Posterior vena cava (tissue), 2 donors: ENCODE data around the gene PLCH2. TPM values are rescaled to one million over a fixed set of nuclear protein-coding genes. Genes with fewer than 3 reads are reported as not detected.
A peak's percentile ranks its signal among the peaks of the same experiment; 100 is the strongest.

ENCODE experiments used
- DNase-seq: peaks from one replicate; pipeline ENCODE4 v3.0.0-alpha.2; 2020; ENCODE audit warnings: low spot score
- intact Hi-C, 2 donors: fragments of 100-400 bp; cut with DNase I; formaldehyde crosslinking; loops; one replicate each; pipeline versions ENCODE4 v1.14.1 to v1.14.2; 2022 to 2023
- total RNA-seq, 2 donors: library from RNA; stranded (reverse); fragmentation: NEBNext Ultra II Directional; extraction: Animal tissue kit (Norgen Biotek cat#: 25700); gene quantifications; one replicate each; pipeline ENCODE4 v1.2.1, GENCODE V29; 2021
- donor health status: DM: yes; HTN: yes; CAD: no.
- donor health status: DM: yes; HTN: yes; CAD: no.

Gene PLCH2
- total RNA-seq, 2 donors from 2014 or later = 0.33 to 1.0 TPM

DNA sequence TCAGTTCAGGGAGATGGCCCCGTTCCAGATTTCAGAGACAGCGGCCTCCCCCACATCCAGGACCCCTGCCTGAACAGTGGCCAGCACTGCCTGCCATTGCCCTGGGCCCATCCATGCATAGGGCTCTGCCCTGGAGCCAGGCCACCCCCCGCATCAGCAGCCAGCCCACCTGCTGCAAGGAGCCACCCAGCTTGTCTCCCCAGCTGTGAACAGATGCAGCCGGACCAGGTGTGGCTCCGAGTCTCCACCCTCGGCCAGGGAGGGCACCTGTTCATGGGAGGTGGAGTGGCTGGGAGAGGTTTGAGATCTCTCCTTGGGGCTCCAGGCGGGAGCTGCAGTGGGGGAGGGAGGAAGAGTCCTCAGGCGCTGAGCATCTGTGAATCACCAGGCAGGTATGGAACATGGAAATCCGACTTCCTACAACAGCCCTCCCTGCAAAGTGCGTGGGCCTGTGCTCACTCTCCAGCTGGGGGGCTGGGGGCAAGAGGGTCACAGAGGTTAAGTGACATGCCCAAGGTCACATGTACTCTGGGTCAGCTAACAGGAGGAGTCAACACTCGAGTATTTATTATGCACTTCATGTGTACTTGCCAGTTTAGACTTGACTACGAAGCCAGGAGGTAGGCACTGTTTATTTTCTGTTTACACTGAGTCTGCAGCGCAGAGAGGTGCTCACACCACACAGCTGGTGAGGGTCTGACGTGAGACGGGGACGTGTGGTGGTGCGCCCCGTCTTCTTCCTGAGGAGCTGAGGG, 58.8 kb downstream of the PLCH2 start:
- intact Hi-C loops = no loop called here
- no peak for DNase-seq

DNA sequence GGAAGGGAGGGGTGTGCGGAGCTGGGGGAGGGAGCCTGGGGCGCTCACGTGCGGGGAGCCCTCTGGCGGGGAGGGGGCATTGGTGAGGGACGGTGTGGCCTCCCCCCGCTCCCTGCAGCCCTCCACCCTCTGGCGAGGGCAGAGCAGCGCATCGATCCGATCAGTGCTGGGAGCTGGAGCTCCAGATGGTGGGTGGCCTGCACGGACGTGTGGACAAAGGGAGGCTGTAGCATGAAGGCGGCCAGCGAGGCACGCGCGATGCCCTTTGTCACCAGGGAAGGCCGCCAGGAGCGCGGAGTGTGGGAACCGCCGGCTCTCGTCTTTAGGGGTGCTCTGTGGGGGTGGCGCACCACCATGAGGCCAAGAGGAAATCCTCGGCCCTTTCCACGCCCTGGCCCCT, 59.4 kb downstream of the PLCH2 start:
- no peak for DNase-seq
- intact Hi-C loops = no loop called here

DNA sequence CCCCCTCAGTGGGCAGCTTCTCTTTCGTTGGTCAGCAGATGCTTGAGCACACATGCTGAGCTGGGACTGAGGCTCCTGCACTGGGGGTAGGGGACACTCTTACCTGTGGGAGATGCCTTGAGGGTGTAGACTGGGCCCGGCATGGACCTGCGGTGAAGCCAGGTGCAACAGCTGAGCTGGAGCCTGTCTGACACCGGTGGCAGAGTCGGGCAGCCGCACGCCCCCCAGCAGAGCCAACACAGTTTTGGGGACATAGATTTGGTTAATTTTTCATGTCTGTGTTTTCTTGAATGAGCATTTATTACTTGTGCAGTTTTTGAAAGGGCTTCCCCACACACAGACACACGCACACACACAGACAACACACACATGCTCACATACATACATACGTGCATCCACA, 59.9 kb downstream of the PLCH2 start:
- intact Hi-C loops = no loop called here
- DNase-seq = no peak

DNA sequence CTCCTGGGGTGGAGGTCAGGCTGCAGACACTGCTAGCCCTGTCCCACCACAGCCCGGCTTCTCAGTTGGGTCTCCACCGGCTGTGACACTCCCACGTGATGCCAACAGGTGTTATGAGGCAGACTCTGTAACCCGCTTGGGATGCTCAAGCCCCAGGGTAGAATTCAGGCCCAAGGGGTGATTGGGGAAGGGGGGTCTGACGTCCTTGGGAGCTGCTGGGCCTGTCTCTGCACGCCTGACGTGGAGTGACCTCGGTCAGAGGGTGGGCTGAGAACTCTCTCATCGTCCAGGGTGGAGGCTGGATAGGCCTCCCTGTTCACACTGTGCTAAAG, 61.7 kb downstream of the PLCH2 start:
- no peak for DNase-seq
- intact Hi-C loops = no loop called here

DNA sequence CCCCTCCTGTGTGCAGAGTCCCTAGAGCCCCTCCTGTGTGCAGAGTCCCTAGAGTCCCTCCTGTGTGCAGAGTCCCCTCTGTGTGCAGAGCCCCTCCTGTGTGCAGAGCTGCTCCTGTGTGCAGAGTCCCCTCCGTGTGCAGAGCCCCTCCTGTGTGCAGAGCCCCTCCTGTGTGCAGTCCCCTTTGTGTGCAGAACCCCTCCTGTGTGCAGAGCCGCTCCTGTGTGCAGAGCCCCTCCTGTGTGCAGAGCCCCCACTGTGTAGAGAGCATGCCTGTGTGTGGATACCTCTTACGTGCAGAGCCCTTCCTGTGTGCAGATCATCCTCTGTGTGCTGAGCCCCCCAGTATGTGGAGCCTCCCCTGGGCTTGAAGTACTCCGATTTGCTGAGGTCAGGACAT, 62.3 kb downstream of the PLCH2 start:
- no peak for DNase-seq
- intact Hi-C loops = no loop called here

DNA sequence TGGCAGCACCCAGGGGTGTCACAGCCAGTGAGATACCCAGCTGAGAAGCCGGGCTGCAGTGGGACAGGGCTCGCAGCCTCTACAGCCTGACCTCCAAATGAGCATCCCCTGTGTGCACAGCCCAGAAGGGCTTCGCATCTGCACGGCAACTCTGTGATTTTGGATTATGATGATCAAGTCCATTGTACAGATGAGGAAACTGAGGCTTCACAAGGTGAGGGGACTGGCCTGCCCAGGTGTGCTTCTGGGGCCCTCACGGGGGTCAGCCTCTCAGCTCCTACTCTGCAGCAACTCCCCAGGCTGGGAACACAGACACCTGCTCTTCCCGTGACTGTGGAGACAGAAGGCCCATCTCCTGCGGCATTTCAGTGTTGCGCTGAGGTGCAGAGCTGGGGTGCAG, 62.8 kb downstream of the PLCH2 start:
- intact Hi-C loops = no loop called here
- no peak for DNase-seq

DNA sequence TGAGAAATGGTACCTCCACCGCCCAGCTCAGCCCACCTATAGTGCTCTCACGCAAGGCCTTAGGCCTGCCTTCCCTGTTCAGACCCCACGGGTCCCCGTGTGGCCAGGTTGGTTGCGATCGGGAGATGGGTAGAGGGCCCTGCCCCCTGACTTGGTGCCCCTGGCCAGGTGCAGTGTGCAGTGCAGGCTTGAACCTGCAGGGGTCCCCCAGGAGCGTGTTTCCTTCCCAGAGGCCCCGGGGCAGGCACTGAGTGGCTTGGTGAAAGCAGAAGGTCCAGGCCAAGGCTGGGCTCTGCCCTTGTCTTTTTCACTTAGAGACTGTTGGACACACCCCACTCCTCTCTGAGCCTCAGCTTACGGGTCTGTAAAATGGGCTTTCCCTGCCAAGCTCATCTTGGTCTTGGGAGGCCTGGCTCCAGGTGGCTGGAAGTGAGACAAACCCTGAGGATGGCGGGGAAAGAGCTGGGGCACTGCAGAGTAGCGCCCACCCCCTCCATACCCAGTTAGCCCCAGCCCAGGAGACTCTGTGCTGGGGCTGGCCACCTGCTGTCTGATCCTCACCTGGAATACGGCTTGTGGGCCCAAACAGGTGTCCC, 63.3 kb downstream of the PLCH2 start:
- no peak for DNase-seq
- intact Hi-C loops = no loop called here

DNA sequence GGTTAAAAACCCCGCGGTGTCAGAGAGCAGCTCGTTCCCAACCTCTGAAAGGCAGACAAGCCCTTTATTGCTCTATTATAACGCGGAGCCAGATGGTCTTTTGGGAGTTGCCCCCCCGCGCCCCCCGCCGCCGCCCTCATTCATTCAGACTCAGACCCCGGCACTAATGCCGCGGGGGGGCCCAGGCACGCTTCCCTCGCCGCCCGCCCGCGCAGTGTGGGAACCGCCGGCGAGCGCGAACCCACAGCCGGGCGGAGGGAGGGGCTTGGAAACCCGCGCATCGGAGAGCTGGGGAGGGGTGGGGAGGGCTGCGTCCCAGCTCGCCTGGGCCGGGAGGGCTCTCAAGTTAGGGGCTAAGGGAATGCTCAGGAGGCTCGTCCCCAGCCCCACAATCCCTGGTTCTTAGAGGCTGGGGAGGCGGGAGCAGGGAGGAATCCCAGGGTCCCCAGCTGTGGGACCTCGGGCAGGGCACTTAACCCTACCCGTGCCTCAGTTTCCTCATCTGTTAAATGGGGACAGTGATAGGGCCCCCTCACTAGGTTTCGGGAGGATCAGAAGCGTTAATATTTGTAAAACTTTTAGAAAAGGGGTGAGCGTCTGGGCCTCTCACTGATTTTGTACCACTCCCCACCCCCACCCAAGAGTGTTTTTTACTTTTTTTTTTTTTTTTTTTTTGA, 64.9 kb downstream of the PLCH2 start:
- no peak for DNase-seq
- intact Hi-C loops = no loop called here

DNA sequence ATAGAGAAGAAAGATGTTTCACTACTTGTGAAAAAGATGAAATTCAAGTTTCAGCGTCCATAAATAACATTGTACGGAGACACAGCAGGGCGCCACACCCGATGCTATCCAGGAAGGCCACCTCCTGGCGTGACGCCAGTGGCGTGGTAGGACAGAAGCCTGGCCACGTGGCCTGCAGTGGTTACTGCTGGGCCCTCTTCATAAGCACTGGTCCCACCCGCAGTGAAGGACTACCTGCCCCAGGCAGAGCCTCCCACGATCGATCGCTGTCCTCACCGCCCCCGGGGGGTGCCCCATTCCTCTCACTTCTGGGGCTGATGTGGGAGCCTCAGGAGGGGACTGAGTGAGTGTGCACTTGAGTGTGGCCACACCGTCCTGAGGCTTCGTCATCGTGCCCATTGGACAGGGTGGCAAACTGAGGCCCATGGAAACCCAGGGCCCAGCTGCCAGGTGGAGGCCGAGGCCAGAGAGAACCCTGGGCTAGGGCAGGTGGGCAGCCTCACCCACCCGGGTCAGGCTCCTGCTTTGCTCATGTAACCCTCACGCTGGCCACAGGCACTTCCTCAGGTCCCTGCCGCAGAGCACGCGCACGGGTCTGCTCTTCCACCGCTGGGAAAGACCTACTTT, 65.6 kb downstream of the PLCH2 start:
- intact Hi-C loops = no loop called here
- no peak for DNase-seq

DNA sequence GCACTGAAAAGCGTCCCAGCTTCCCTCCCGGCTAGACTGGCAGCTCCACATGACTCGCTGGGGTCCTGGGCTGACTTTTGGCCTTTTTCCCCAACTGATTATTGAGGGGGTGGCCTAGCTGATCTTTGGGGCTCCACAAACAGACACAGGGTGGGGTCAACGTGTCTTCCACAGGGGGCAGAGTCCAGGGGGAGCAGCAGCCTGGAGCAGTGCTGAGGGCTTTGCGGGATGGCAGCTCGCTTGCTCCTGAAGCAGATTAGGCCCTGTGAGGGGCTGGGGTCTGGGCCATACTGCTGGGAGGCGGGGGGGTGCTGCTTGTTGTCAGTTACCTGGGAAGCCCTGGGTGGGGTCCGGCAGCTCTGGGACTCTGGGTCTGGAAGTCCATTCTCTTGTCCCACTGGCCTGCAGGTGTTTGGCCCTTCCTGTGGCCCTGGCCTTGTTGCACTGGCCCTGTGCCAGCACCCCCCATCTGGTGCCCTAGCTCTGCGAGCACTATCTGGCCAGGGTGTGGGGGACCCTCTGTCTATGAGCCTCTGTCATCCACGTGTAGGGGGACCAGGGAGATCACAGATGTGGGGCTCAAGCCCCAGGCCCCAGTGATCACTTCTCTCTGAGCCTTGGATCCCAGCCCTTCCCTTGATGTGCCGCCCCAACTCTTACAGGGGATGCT, 66.3 kb downstream of the PLCH2 start:
- intact Hi-C loops = no loop called here
- no peak for DNase-seq

DNA sequence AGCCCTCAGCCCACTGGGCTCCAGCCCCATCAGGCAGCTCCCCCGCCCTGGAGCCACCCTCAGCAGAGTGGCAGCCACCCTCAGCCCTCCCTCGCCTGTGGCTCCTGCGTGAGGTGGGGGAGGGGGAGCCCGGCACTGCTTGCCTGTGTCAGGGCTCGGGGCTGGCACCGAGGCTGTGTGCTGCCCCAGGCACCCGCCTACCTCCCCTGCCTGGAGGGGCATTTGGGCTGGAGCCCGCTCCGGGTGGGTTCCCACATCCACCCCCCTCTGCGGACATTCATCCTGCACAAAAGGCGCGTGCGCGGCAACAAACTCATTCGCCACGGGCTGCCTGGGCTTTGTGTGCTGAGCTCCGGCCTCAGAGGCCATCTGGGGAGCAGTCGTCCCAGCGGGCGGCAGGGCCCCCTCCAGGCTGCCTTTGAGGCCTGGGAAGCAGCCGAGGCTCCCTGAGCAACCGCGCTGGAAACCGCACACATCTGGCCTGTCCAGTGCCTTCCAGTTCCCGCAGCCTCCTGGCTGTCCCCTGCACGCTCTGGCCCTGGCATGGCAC, 67.5 kb downstream of the PLCH2 start:
- no peak for DNase-seq
- intact Hi-C loops = no loop called here

DNA sequence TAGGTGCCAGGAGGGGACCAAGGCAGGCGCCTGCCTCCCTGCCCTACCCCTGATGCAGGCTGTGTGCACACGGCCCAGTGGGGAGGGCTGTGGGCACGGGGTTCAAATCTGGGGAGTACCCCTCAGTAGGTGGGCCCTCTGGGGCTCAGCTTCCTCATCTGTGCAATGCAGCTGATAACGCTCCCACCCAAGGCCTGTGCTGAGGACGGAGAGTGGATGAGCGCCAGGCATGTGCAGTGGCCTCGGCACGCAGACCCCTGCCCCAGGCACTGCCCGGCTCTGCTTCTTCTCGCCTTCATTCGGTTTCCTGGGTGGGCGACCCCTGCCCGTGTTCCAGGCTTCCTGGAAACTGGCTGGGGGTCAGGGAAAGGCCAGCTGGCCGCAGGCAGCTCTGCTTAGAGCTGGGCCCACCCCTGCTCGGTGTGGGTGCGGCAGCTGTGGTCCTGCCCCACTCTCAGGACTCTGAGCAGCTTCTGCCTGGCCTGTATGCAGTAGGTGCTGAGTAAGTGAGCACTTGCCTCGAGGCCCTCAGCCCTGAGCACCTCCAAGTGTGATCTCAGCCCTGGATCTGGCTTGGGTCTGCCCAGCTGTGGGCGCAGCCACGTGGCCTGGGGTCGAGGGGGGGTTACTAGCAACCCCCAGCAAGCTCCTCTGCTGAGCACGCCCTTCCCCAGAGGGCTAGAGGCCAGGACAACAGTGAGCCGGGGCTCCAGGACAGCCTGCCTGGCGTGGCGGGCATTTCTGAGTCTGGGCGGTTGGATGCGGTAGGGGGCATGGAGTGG, 68.2 kb downstream of the PLCH2 start:
- intact Hi-C loops = no loop called here

DNA sequence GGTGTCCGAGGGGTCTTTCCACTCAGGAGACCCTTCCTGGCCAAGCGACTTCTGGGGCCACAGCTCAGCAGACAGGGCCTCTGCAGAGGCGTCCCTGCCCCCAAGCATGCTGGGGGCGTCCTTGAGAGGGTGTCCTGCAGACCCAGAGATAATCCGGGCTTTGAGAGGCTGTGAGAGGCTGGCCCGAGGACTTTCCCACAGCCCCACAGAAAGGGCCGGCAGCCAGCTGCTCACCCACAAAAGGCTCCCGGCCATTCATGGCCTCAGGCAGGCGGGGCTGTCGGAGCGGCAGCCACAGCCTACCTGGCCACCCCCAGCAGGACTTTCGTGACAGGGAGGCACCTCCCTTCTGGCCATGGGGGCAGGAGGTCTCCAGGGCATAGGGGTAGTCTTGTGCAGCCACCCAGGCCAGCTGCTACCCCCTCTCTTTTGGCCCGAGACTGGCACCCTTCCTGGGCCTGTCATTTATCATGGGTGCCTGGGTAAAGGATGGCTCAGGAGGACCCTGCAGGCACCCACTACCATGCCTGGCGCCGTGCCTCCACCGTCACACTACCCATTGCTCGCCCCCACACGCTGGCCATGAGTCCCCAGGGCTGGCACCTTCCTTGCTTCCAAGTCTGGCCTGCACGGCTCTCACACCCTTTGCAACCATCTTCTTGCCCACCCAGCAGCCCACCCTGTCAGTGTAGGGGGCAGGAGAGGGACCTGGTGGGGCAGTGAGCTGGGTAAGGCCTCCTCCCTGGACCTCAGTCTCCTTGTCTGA, 69.0 kb downstream of the PLCH2 start:
- DNase-seq = no peak
- intact Hi-C loops = loop anchor here in 1 of 2 donors (1.0 to 5.0 kb wide), 2 partner anchors 84 to 128 kb away; no protein-coding TSS in a partner anchor

More for the DNA sequence above, 68.2 kb downstream of the PLCH2 start:
- no peak for DNase-seq

DNA sequence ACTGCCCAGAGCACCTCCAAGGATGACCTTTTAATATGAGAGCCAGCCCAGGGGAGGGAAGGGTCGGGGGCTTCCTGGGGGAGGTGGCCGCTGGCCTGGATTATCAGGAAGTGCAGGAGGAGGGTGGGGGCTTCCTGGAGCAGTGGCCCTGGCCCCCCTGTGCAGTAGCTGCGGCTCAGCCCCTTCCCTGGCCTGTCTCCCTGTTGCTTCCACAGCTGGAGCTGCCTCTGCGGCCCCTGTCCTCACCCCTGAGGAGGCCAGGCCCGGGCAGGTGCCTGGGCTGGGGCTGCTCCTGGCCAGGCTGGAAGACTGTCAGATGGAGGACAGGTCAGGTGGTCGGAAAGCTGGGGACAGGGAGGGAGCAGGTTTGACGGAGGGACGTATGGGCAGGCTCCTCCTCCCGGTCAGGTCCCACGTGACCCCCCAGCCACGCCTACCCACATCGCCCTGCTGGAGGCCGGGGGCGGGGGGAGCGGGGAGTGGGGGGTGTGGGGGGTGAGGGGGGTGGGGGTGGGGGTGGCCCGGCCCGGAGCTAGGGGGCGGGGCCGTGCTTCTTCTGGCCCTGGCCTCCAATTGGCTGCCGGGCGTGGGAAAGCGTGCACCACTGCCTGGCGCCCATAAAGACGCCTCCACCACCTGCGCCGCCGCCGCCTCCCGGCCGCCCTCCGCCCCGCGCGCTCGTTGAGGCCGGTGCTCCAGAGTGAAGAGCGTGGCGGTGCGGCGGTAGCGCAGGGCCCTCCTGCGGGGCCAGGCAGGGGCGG, 69.8 kb downstream of the PLCH2 start:
- intact Hi-C loops = loop anchor here in 1 of 2 donors (1.0 to 5.0 kb wide), 2 partner anchors 85 to 129 kb away; no protein-coding TSS in a partner anchor
- peak; percentile 96 for DNase-seq

DNA sequence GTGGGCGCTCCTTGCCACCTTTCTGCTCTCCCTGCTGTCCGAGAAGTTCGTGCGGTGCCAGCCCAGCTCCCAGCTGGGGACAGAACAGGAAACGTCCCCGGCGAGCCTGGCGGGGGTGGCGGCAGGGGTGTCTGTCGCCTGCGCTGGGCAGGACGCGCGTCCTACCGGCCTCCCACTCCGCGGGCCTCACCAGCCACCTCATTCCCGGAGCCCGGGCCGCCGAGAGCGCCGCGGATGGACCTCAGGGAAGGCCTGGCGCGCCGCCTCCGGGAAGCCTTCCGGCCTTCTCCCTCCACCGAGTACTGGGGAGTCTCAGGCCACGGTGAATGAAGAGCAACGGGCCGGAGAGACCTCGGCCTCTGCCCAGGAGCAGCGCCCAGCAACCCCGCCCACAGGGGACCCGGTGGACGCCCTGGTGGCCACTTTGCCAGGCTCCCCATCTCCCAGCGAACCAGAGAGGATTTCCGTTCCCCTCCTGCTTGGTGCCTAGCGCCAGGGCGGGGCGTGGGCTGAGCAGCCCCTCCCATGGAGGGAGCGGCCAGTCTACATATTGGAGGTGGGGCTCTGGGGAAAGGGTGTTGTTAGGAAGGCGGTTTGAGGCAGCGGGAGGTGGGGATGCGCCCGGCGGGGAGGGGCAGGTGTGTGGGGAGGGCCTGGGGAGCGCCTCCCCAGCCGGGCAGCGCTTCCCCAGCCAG, 70.6 kb downstream of the PLCH2 start:
- DNase-seq = peak; percentile 94
- intact Hi-C loops = loop anchor here in 1 of 2 donors (5.0 kb wide), 1 partner anchor 129 kb away; no protein-coding TSS in a partner anchor
